ENCODE measurements around the gene YTHDC2. TPM values are rescaled to one million over a fixed set of nuclear protein-coding genes. Genes with fewer than 3 reads are reported as not detected.

YTHDC2 gene
- total and polyA plus RNA-seq, 10 of the 15 experiments (the other 5 are each of a cell fraction or from before 2014, with no cell fraction given): 3.8 to 25.8 (median 16.4) TPM

DNA sequence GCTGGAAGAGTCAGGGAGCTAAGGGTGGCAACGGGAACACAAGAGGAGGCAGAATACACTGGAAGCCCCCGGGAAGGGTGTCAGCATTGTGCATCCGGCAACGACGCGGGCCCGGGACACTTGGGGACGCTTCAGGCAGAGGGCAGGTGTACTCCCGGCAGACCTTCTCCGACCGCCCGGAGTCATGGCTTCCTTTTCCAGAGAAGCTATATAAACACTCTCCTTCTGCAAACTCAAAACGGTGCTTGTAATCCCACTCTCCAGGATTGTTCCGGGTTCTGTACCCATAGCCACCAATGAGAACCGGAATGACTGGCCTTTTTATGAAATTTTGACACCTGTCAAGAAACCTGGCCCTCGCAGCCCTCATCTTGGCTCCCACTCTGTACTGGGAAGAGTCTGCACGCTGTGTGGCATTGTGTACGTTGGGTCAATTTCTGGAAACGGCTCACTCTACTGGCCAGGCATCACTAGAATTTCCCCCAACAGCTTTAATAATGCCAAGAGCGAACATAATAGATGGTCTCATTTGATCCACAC is 24.8 kb upstream of the YTHDC2 start (continued):
- TF ChIP-seq, protein P1, sequence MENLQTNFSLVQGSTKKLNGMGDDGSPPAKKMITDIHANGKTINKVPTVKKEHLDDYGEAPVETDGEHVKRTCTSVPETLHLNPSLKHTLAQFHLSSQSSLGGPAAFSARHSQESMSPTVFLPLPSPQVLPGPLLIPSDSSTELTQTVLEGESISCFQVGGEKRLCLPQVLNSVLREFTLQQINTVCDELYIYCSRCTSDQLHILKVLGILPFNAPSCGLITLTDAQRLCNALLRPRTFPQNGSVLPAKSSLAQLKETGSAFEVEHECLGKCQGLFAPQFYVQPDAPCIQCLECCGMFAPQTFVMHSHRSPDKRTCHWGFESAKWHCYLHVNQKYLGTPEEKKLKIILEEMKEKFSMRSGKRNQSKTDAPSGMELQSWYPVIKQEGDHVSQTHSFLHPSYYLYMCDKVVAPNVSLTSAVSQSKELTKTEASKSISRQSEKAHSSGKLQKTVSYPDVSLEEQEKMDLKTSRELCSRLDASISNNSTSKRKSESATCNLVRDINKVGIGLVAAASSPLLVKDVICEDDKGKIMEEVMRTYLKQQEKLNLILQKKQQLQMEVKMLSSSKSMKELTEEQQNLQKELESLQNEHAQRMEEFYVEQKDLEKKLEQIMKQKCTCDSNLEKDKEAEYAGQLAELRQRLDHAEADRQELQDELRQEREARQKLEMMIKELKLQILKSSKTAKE (IDR thresholded peaks at IDR 0.05; ENCODE audit: low read depth, poor library complexity, severe bottlenecking): no peak
- no peak for TF ChIP-seq MTA2 (IDR thresholded peaks at IDR 0.05; ENCODE audit: low read depth)
- no peak for TF ChIP-seq RAD21 (IDR thresholded peaks at IDR 0.05; ENCODE audit: insufficient read depth, low read depth, low read length)
- no peak for TF ChIP-seq ZNF217 (IDR thresholded peaks at IDR 0.05)
- TF ChIP-seq, protein P2, sequence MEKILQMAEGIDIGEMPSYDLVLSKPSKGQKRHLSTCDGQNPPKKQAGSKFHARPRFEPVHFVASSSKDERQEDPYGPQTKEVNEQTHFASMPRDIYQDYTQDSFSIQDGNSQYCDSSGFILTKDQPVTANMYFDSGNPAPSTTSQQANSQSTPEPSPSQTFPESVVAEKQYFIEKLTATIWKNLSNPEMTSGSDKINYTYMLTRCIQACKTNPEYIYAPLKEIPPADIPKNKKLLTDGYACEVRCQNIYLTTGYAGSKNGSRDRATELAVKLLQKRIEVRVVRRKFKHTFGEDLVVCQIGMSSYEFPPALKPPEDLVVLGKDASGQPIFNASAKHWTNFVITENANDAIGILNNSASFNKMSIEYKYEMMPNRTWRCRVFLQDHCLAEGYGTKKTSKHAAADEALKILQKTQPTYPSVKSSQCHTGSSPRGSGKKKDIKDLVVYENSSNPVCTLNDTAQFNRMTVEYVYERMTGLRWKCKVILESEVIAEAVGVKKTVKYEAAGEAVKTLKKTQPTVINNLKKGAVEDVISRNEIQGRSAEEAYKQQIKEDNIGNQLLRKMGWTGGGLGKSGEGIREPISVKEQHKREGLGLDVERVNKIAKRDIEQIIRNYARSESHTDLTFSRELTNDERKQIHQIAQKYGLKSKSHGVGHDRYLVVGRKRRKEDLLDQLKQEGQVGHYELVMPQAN (conservative IDR thresholded peaks at IDR 0.05): no peak
- no peak for TF ChIP-seq TBL1XR1 (IDR thresholded peaks at IDR 0.05; ENCODE audit: low read depth, low read length)
- TF ChIP-seq SPI1 (IDR thresholded peaks at IDR 0.05; ENCODE audit: borderline replicate concordance, insufficient read depth, low read depth, low read length): no peak
- TF ChIP-seq, protein P3, sequence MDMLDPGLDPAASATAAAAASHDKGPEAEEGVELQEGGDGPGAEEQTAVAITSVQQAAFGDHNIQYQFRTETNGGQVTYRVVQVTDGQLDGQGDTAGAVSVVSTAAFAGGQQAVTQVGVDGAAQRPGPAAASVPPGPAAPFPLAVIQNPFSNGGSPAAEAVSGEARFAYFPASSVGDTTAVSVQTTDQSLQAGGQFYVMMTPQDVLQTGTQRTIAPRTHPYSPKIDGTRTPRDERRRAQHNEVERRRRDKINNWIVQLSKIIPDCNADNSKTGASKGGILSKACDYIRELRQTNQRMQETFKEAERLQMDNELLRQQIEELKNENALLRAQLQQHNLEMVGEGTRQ (IDR thresholded peaks at IDR 0.05; ENCODE audit: borderline replicate concordance, low read depth, low read length): no peak
- no peak for TF ChIP-seq BACH1 (IDR thresholded peaks at IDR 0.05; ENCODE audit: borderline replicate concordance)
- no peak for TF ChIP-seq BHLHE40 (IDR thresholded peaks at IDR 0.05; ENCODE audit: borderline replicate concordance in 1 of 2, low read depth in 2 of 2, low read length in 1 of 2)
- TF ChIP-seq, protein P4, sequence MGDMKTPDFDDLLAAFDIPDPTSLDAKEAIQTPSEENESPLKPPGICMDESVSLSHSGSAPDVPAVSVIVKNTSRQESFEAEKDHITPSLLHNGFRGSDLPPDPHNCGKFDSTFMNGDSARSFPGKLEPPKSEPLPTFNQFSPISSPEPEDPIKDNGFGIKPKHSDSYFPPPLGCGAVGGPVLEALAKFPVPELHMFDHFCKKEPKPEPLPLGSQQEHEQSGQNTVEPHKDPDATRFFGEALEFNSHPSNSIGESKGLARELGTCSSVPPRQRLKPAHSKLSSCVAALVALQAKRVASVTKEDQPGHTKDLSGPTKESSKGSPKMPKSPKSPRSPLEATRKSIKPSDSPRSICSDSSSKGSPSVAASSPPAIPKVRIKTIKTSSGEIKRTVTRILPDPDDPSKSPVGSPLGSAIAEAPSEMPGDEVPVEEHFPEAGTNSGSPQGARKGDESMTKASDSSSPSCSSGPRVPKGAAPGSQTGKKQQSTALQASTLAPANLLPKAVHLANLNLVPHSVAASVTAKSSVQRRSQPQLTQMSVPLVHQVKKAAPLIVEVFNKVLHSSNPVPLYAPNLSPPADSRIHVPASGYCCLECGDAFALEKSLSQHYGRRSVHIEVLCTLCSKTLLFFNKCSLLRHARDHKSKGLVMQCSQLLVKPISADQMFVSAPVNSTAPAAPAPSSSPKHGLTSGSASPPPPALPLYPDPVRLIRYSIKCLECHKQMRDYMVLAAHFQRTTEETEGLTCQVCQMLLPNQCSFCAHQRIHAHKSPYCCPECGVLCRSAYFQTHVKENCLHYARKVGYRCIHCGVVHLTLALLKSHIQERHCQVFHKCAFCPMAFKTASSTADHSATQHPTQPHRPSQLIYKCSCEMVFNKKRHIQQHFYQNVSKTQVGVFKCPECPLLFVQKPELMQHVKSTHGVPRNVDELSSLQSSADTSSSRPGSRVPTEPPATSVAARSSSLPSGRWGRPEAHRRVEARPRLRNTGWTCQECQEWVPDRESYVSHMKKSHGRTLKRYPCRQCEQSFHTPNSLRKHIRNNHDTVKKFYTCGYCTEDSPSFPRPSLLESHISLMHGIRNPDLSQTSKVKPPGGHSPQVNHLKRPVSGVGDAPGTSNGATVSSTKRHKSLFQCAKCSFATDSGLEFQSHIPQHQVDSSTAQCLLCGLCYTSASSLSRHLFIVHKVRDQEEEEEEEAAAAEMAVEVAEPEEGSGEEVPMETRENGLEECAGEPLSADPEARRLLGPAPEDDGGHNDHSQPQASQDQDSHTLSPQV (IDR thresholded peaks at IDR 0.05): no peak
- no peak for TF ChIP-seq NR2F1 (conservative IDR thresholded peaks at IDR 0.05)
